Colonic mucosa (tissue), 4 donors: ENCODE results near the gene PNPLA6. TPM values are rescaled to one million over a fixed set of nuclear protein-coding genes. Genes with fewer than 3 reads are reported as not detected.
A peak's percentile ranks its signal among the peaks of the same experiment; 100 is the strongest.

ENCODE experiments used
- DNase-seq: peaks from one replicate; pipeline ENCODE4 v3.0.0-alpha.2; 2020
- H3K27ac ChIP-seq: fragments of 200-600 bp; one replicate; pipeline ENCODE4 v1.8.0; 2021
- H3K27me3 ChIP-seq: fragments of 200-600 bp; one replicate; pipeline ENCODE4 v1.8.0; 2021
- H3K36me3 ChIP-seq: fragments of 200-600 bp; one replicate; pipeline ENCODE4 v1.8.0; 2021
- H3K4me1 ChIP-seq: fragments of 200-600 bp; one replicate; pipeline ENCODE4 v1.8.0; 2021; ENCODE audit warnings: mild to moderate bottlenecking
- H3K4me3 ChIP-seq: fragments of 200-600 bp; one replicate; pipeline ENCODE4 v1.8.0; 2021
- H3K9ac ChIP-seq, 2 donors: one replicate each; pipeline ENCODE4 v1.7.0; 2013; ENCODE audit warnings: control low read depth in 2 of 2, low read depth in 2 of 2, low read length in 2 of 2
- H3K9me3 ChIP-seq: fragments of 200-600 bp; one replicate; pipeline ENCODE4 v1.8.0; 2021
- CTCF ChIP-seq: fragments of 200-600 bp; IDR thresholded peaks from one replicate; pipeline ENCODE4 v1.8.0; 2022; ENCODE audit warnings: antibody characterized with exemption, mild to moderate bottlenecking
- intact Hi-C: fragments of 100-400 bp; cut with DNase I; formaldehyde crosslinking; loops from one replicate; pipeline ENCODE4 v1.14.1; 2022
- total RNA-seq, 2 donors: library from RNA; stranded (reverse); fragmentation: NEBNext Ultra II Directional in 1 of 2; extraction: Animal tissue kit (Norgen Biotek cat#: 25700) in 1 of 2; gene quantifications; one replicate each; pipeline ENCODE4 v1.2.1, GENCODE V29; 2021
- donor health status: healthy.
- donor health status: DM: no; HTN: no; CAD: no.
- donor health status: DM: no; HTN: no; CAD: no.

The PNPLA6 gene
- total RNA-seq, 2 donors from 2014 or later: 93.0 to 131 TPM

DNA sequence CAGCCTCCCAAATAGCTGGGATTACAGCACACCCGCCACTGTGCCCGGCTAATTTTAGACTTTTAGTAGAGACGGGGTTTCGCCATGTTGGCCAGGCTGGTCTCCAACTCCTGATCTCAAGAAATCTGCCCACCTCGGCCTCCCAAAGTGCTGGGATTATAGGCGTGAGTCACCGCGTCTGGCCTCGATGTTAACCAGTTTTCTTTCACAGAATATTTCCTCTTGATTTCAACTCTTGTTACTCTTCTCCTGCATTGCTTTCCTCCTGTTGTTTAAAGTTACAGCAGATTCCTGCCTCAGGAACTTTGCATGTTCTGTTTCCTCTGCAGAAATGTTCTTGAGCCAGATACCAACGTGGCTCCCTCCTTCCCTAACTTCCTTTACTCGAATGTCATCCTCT is 43.0 kb upstream of the PNPLA6 start:
- no peak overlapping the region for H3K9ac ChIP-seq
- intact Hi-C loops: no loop called here
- H3K27me3 ChIP-seq: no peaks in the 10 kb centered on the region
- H3K4me3 ChIP-seq: no peak overlapping the region
- no peaks in the 10 kb centered on the region for H3K36me3 ChIP-seq
- no peak for DNase-seq
- no peak for TF ChIP-seq CTCF
- no peaks in the 10 kb centered on the region for H3K4me1 ChIP-seq
- no peaks in the 10 kb centered on the region for H3K9me3 ChIP-seq
- H3K27ac ChIP-seq: no peak overlapping the region

DNA sequence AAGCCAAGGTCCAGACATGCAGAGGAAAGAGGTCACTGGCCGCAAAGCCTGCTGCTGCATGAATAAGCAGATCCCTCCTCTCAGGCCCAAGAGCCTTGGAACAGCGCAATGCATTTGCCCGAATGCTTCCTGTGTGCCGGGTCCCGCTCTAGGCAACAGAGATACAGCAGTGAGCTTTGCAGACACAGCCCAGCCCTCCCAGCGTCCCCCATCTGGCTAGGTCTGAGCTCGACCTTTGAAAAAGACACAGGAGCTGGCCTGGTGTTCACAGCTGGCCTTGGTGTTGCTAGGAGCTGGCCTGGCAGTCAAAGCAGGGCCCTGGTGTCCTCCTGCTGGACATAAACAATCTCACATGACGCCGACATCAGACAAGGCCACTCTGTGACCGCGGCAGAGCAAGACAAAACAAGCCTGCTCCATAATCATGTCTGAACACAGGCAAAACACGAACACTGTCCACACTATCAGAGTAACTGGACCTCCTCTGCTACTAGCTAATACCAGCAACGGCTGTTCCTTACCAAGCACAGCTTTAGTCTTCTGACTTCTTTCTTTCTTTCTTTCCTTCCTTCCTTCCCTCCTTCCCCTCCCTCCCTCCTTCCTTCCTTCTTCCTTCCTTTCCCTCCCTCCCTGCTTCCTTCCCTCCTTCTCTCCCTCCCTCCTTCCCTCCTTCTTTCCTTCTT is 41.0 kb upstream of the PNPLA6 start:
- H3K9me3 ChIP-seq: no peaks in the 10 kb centered on the region
- H3K27me3 ChIP-seq: no peaks in the 10 kb centered on the region
- no peak overlapping the region for H3K4me3 ChIP-seq
- no peak for TF ChIP-seq CTCF
- no peaks in the 10 kb centered on the region for H3K36me3 ChIP-seq
- peak overlapping the region; percentile 41 for H3K27ac ChIP-seq
- peak; percentile 31 for DNase-seq
- intact Hi-C loops: no loop called here
- no peak overlapping the region for H3K9ac ChIP-seq
- H3K4me1 ChIP-seq: no peaks in the 10 kb centered on the region

GRCh38 chr19:7497292-7497691 is 38.2 kb upstream of the PNPLA6 start:
- DNase-seq: no peak

GRCh38 chr19:7500811-7501450 is 34.6 kb upstream of the PNPLA6 start:
- peaks cover 16% of the 10 kb centered on the region for H3K27me3 ChIP-seq
- H3K27ac ChIP-seq: no peak overlapping the region
- no peaks in the 10 kb centered on the region for H3K36me3 ChIP-seq
- intact Hi-C loops: no loop called here
- H3K9ac ChIP-seq: peak overlapping the region in 1 of 2 donors; percentile 35
- DNase-seq: peak; percentile 77
- H3K4me3 ChIP-seq: peak overlapping the region; percentile 35
- peaks cover 6% of the 10 kb centered on the region for H3K4me1 ChIP-seq
- H3K9me3 ChIP-seq: no peaks in the 10 kb centered on the region
- no peak for TF ChIP-seq CTCF

More at GRCh38 chr19:7497292-7497691, 38.2 kb upstream of the PNPLA6 start:
- Histone ChIP-seq H3K36me3 (no peaks in the 10 kb centered on the region), H3K9me3 (no peaks in the 10 kb centered on the region), H3K9ac (no peak overlapping the region), H3K4me3 (no peak overlapping the region), H3K27ac (no peak overlapping the region), H3K4me1 (no peaks in the 10 kb centered on the region), H3K27me3 (peaks cover 16% of the 10 kb centered on the region)
- intact Hi-C loops: no loop called here
- TF ChIP-seq CTCF: peak; percentile 25

DNA sequence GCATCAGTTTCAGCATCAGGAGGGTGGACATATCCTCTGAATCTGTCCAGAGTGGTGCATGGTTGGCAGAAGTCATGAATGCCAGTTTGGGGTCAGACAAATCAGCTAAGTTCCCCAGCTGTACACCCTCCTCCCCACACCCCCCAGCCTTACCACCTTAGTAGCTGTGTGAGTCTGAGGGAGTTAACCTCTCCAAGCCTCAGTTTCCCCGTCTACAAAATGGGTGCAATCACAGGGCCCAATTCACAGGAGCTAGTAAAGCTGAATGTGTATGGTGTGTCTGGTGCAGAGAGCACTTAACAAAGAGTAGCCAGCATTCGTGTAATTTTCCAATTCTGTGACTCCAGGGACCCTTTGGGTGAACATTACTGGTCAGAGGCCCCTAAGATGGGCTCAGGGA is 33.0 kb upstream of the PNPLA6 start:
- H3K9me3 ChIP-seq: no peaks in the 10 kb centered on the region
- peaks cover 16% of the 10 kb centered on the region for H3K27me3 ChIP-seq
- no peaks in the 10 kb centered on the region for H3K36me3 ChIP-seq
- H3K27ac ChIP-seq: no peak overlapping the region
- intact Hi-C loops: no loop called here
- no peak overlapping the region for H3K9ac ChIP-seq
- H3K4me1 ChIP-seq: peaks cover 6% of the 10 kb centered on the region
- H3K4me3 ChIP-seq: no peak overlapping the region
- DNase-seq: no peak
- no peak for TF ChIP-seq CTCF
